ENCODE data around the gene MGAT4B.

- TF ChIP-seq CTCF (IDR thresholded peaks at IDR 0.05; ENCODE audit: poor library complexity) (peak; percentile 5), EZH2 (IDR thresholded peaks at IDR 0.05; ENCODE audit: borderline replicate concordance) (no peak), EZH2phosphoT487 (IDR thresholded peaks at IDR 0.05; ENCODE audit: low read depth, severe bottlenecking, unreplicated experiment) (no peak)
Observed at GRCh38 chr5:179825655-179826182, 19.1 kb upstream of the MGAT4B start.

All from hepatocyte (in vitro differentiated cells).